Progenitor cell of endocrine pancreas (in vitro differentiated cells): ENCODE measurements around the gene ITPR3. TPM values are rescaled to one million over a fixed set of nuclear protein-coding genes. Genes with fewer than 3 reads are reported as not detected.

Experiments
- DNase-seq: peaks from one replicate; pipeline ENCODE4 v3.0.0; 2021; ENCODE audit warnings: low spot score; ENCODE audit not compliant: unreplicated experiment
- H3K27ac Mint-ChIP-seq: 2 replicates; pipeline ENCODE4 v1.8.0; 2021; ENCODE audit warnings: mild to moderate bottlenecking, moderate library complexity, mixed read lengths
- H3K27me3 Mint-ChIP-seq: 2 replicates; pipeline ENCODE4 v1.8.0; 2021; ENCODE audit warnings: mixed read lengths
- H3K36me3 Mint-ChIP-seq: 2 replicates; pipeline ENCODE4 v1.8.0; 2022; ENCODE audit warnings: mixed read lengths; ENCODE audit not compliant: insufficient read depth
- H3K4me1 Mint-ChIP-seq: 2 replicates; pipeline ENCODE4 v1.8.0; 2021; ENCODE audit warnings: low read depth, mixed read lengths
- H3K4me3 Mint-ChIP-seq: 2 replicates; pipeline ENCODE4 v1.8.0; 2021; ENCODE audit warnings: low read depth, mild to moderate bottlenecking, moderate library complexity, mixed read lengths
- H3K9me3 Mint-ChIP-seq: 2 replicates; pipeline ENCODE4 v1.8.0; 2021; ENCODE audit warnings: low read depth, mixed read lengths
- total RNA-seq: library from RNA; stranded (reverse); gene quantifications from 2 replicates; pipeline ENCODE4 v1.2.1, GENCODE V29; 2021
- TF ChIP-seq, protein P1 (sequence below): fragments of 200-600 bp; sonication (generic); IDR thresholded peaks from one replicate; pipeline ENCODE4 v1.5.0; 2021; ENCODE audit warnings: antibody characterized with exemption, mild to moderate bottlenecking; ENCODE audit not compliant: unreplicated experiment

ITPR3 gene
- total RNA-seq, 1 donor from 2014 or later = 28.3 TPM

- peaks cover 3% of the 10 kb centered on the region for H3K36me3 Mint-ChIP-seq
- H3K27me3 Mint-ChIP-seq = peaks cover 4% of the 10 kb centered on the region
- TF ChIP-seq, protein P1, sequence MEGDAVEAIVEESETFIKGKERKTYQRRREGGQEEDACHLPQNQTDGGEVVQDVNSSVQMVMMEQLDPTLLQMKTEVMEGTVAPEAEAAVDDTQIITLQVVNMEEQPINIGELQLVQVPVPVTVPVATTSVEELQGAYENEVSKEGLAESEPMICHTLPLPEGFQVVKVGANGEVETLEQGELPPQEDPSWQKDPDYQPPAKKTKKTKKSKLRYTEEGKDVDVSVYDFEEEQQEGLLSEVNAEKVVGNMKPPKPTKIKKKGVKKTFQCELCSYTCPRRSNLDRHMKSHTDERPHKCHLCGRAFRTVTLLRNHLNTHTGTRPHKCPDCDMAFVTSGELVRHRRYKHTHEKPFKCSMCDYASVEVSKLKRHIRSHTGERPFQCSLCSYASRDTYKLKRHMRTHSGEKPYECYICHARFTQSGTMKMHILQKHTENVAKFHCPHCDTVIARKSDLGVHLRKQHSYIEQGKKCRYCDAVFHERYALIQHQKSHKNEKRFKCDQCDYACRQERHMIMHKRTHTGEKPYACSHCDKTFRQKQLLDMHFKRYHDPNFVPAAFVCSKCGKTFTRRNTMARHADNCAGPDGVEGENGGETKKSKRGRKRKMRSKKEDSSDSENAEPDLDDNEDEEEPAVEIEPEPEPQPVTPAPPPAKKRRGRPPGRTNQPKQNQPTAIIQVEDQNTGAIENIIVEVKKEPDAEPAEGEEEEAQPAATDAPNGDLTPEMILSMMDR = no peak
- H3K4me1 Mint-ChIP-seq = peaks cover 53% of the 10 kb centered on the region
- no peak for DNase-seq
- H3K4me3 Mint-ChIP-seq = peak overlapping the region; percentile 84
- H3K27ac Mint-ChIP-seq = peak overlapping the region; percentile 93
- no peaks in the 10 kb centered on the region for H3K9me3 Mint-ChIP-seq
These were observed 12.5 kb downstream of the ITPR3 start for GRCh38 chr6:33633462-33634158.

GRCh38 chr6:33634161-33634727, 13.1 kb downstream of the ITPR3 start:
- DNase-seq = no peak
- peak overlapping the region; percentile 84 for H3K4me3 Mint-ChIP-seq
- peaks cover 5% of the 10 kb centered on the region for H3K36me3 Mint-ChIP-seq
- no peaks in the 10 kb centered on the region for H3K9me3 Mint-ChIP-seq
- H3K27ac Mint-ChIP-seq = peak overlapping the region; percentile 93
- peaks cover 4% of the 10 kb centered on the region for H3K27me3 Mint-ChIP-seq
- TF ChIP-seq, protein P1 = no peak
- H3K4me1 Mint-ChIP-seq = peaks cover 54% of the 10 kb centered on the region

DNA sequence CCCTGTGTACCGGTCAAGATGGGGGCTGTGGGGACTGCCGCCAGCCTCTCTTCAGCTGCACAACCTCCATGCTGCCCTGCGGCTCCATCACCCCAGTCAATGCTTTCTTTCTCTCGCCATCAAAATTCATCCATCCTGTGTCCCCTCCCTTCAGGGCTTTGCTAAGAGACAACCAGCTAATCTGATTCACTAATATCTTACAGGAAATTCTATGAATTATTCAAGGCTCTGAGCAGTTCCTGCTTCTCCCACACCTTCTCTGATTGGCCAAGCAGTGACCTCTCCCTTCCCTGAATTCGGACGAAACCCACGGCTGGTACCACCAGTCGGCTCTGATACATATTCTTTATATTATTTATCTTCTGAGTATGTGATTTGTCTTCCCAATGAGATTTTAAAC, 13.8 kb downstream of the ITPR3 start:
- H3K9me3 Mint-ChIP-seq = no peaks in the 10 kb centered on the region
- TF ChIP-seq, protein P1 = no peak
- H3K4me1 Mint-ChIP-seq = peaks cover 59% of the 10 kb centered on the region
- H3K27me3 Mint-ChIP-seq = peaks cover 4% of the 10 kb centered on the region
- H3K27ac Mint-ChIP-seq = peak overlapping the region; percentile 93
- peak overlapping the region; percentile 84 for H3K4me3 Mint-ChIP-seq
- no peak for DNase-seq
- peaks cover 5% of the 10 kb centered on the region for H3K36me3 Mint-ChIP-seq

DNA sequence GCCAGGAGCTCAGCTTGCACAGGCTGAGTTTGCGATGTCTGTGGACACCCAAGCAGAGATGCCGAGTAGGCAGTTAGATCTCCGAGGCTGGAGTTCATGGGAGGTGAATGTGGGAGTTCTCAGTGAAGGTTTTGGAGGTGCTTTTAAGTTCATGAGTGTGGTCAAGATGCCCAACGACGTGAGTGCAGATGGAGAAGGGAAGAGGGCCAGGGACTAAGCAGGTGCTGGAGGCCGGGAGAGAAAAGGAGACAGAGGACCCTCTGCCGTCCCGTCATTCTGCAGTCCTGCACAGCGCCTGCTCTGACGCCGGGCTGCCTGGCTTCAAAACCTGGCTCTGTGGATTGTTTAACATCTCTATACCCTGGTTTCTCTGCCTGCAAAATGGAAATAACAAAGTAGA, 15.5 kb downstream of the ITPR3 start:
- H3K27me3 Mint-ChIP-seq = peaks cover 4% of the 10 kb centered on the region
- H3K9me3 Mint-ChIP-seq = no peaks in the 10 kb centered on the region
- no peak for DNase-seq
- H3K4me3 Mint-ChIP-seq = no peak overlapping the region
- TF ChIP-seq, protein P1 = no peak
- no peak overlapping the region for H3K27ac Mint-ChIP-seq
- H3K4me1 Mint-ChIP-seq = peaks cover 58% of the 10 kb centered on the region
- H3K36me3 Mint-ChIP-seq = peaks cover 5% of the 10 kb centered on the region

- TF ChIP-seq, protein P1 = no peak
- Mint-ChIP-seq H3K27ac (peak overlapping the region; percentile 94), H3K4me1 (peaks cover 53% of the 10 kb centered on the region), H3K4me3 (peak overlapping the region; percentile 20), H3K27me3 (no peaks in the 10 kb centered on the region), H3K36me3 (peaks cover 4% of the 10 kb centered on the region), H3K9me3 (no peaks in the 10 kb centered on the region)
- DNase-seq = no peak
These were observed 17.4 kb downstream of the ITPR3 start for GRCh38 chr6:33638556-33638955.
